ENCODE data around the gene PNPLA8.
"Not testable (repeated sequence)": the region's sequence is repeated elsewhere in the genome, so short reads cannot be mapped to it uniquely, and the experiment has no call there.

Gene PNPLA8

DNA sequence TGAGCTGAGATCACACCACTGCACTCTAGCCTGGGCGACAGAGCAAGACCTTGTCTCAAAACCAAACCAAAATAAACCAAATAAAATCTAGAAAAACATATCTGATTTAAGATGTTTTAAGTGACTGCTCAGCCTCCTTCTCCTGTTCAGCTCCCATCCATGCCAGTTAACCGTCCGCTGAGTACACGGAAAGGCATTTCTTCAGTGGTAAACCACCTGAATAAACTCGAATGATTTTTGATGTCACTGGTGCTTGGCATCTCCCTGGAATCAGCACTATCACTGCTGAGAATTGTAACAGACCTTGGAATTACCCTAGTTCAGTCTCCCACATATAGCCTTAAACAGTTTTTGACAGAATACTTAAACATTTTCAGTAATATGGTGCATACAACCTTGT, 45.6 kb downstream of the PNPLA8 start:
- H3K27me3 ChIP-seq: no peaks in the 10 kb centered on the region
- no peak overlapping the region for H3K27ac ChIP-seq
- TF ChIP-seq, protein P1, sequence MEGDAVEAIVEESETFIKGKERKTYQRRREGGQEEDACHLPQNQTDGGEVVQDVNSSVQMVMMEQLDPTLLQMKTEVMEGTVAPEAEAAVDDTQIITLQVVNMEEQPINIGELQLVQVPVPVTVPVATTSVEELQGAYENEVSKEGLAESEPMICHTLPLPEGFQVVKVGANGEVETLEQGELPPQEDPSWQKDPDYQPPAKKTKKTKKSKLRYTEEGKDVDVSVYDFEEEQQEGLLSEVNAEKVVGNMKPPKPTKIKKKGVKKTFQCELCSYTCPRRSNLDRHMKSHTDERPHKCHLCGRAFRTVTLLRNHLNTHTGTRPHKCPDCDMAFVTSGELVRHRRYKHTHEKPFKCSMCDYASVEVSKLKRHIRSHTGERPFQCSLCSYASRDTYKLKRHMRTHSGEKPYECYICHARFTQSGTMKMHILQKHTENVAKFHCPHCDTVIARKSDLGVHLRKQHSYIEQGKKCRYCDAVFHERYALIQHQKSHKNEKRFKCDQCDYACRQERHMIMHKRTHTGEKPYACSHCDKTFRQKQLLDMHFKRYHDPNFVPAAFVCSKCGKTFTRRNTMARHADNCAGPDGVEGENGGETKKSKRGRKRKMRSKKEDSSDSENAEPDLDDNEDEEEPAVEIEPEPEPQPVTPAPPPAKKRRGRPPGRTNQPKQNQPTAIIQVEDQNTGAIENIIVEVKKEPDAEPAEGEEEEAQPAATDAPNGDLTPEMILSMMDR (IDR thresholded peaks at IDR 0.05): no peak
- H3K9me3 ChIP-seq: no peaks in the 10 kb centered on the region
- no peak overlapping the region for H3K4me3 ChIP-seq (ENCODE audit: low read depth in 1 of 2, low read length in 1 of 2)
- peaks cover 68% of the 10 kb centered on the region for H3K36me3 ChIP-seq
- no peaks in the 10 kb centered on the region for H3K4me1 ChIP-seq (ENCODE audit: control insufficient read depth in 1 of 2, insufficient read depth in 1 of 2, low read depth in 1 of 2, low read length in 1 of 2)

GRCh38 chr7:108479751-108480150, 46.2 kb downstream of the PNPLA8 start:
- TF ChIP-seq, protein P1 (IDR thresholded peaks at IDR 0.05): no peak

DNA sequence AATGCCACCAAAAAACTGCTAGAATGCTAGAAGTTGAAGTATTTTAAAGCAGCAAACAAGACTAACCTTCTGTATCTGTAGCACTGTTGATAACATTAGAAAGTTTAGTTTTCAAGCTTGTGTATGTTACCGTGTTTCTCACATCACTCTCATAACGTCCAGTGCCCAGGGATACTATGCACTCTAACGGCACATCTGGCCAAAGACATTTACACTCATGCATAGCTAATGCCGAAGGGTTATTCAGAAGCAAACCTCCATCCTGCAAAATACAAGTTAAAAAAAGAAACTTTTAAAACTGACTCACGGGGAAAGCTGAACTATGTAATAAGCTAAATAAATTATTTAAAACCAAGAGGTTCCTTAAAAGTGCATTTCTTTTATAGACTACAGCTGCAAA, 46.8 kb downstream of the PNPLA8 start:
- no peak overlapping the region for H3K4me3 ChIP-seq (ENCODE audit: low read depth in 1 of 2, low read length in 1 of 2)
- no peaks in the 10 kb centered on the region for H3K9me3 ChIP-seq
- H3K36me3 ChIP-seq: peaks cover 62% of the 10 kb centered on the region
- TF ChIP-seq, protein P1 (IDR thresholded peaks at IDR 0.05): no peak
- H3K4me1 ChIP-seq (ENCODE audit: control insufficient read depth in 1 of 2, insufficient read depth in 1 of 2, low read depth in 1 of 2, low read length in 1 of 2): no peaks in the 10 kb centered on the region
- H3K27me3 ChIP-seq: no peaks in the 10 kb centered on the region
- H3K27ac ChIP-seq: no peak overlapping the region

More at GRCh38 chr7:108479751-108480150, 46.2 kb downstream of the PNPLA8 start:
- peaks cover 67% of the 10 kb centered on the region for H3K36me3 ChIP-seq
- H3K9me3 ChIP-seq: no peaks in the 10 kb centered on the region
- no peak overlapping the region for H3K4me3 ChIP-seq (ENCODE audit: low read depth in 1 of 2, low read length in 1 of 2)
- no peak overlapping the region for H3K27ac ChIP-seq
- H3K4me1 ChIP-seq (ENCODE audit: control insufficient read depth in 1 of 2, insufficient read depth in 1 of 2, low read depth in 1 of 2, low read length in 1 of 2): no peaks in the 10 kb centered on the region
- H3K27me3 ChIP-seq: no peaks in the 10 kb centered on the region

DNA sequence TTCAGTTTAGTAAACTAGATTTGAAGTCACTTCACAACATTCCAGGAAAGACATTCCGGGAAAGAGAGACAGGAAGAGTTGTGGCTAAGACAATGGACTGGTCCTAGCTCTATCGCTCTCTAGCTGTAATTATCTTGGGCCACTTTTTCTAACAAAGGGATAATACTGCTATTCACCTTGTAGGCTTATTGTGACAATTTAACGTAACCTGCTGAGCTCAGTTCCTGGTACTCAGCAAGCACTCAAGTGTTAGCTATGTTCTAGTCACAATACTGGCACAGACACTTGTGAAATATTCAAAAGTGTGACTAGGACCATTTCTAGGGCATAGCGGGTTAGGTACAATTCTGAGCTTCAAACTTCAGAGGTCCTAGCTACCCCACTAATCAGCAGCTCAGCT, 57.7 kb downstream of the PNPLA8 start:
- TF ChIP-seq, protein P1 (IDR thresholded peaks at IDR 0.05): no peak
- no peaks in the 10 kb centered on the region for H3K9me3 ChIP-seq
- H3K4me1 ChIP-seq (ENCODE audit: control insufficient read depth in 1 of 2, insufficient read depth in 1 of 2, low read depth in 1 of 2, low read length in 1 of 2): no peaks in the 10 kb centered on the region
- H3K36me3 ChIP-seq: peaks cover 13% of the 10 kb centered on the region
- H3K27ac ChIP-seq: no peak overlapping the region
- H3K27me3 ChIP-seq: peaks cover 46% of the 10 kb centered on the region
- H3K4me3 ChIP-seq (ENCODE audit: low read depth in 1 of 2, low read length in 1 of 2): no peak overlapping the region

GRCh38 chr7:108467391-108467790, 58.5 kb downstream of the PNPLA8 start:
- Histone ChIP-seq H3K27ac (no peak overlapping the region), H3K9me3 (no peaks in the 10 kb centered on the region), H3K27me3 (peaks cover 52% of the 10 kb centered on the region), H3K4me1 (ENCODE audit: control insufficient read depth in 1 of 2, insufficient read depth in 1 of 2, low read depth in 1 of 2, low read length in 1 of 2) (no peaks in the 10 kb centered on the region), H3K4me3 (ENCODE audit: low read depth in 1 of 2, low read length in 1 of 2) (no peak overlapping the region), H3K36me3 (peaks cover 13% of the 10 kb centered on the region)
- TF ChIP-seq, protein P1 (IDR thresholded peaks at IDR 0.05): no peak

GRCh38 chr7:108466322-108466721, 59.6 kb downstream of the PNPLA8 start:
- H3K36me3 ChIP-seq; H3K9me3 ChIP-seq; H3K27ac ChIP-seq; H3K4me1 ChIP-seq (ENCODE audit: control insufficient read depth in 1 of 2, insufficient read depth in 1 of 2, low read depth in 1 of 2, low read length in 1 of 2); H3K4me3 ChIP-seq (ENCODE audit: low read depth in 1 of 2, low read length in 1 of 2): not testable (repeated sequence)
- peaks cover 62% of the 10 kb centered on the region for H3K27me3 ChIP-seq
